GM19468 (cell line): ENCODE results near the gene SYDE1.
"Not testable (repeated sequence)": the region's sequence is repeated elsewhere in the genome, so short reads cannot be mapped to it uniquely, and the experiment has no call there.

Experiments used
- ATAC-seq: cut with Tn5 transposase; IDR thresholded peaks from one replicate; pipeline ENCODE4 v1.9.1; 2021; ENCODE audit warnings: mild to moderate bottlenecking, moderate library complexity, moderate number of reproducible peaks; ENCODE audit not compliant: unreplicated experiment; ENCODE audit errors: extremely low read depth

SYDE1 gene, protein sequence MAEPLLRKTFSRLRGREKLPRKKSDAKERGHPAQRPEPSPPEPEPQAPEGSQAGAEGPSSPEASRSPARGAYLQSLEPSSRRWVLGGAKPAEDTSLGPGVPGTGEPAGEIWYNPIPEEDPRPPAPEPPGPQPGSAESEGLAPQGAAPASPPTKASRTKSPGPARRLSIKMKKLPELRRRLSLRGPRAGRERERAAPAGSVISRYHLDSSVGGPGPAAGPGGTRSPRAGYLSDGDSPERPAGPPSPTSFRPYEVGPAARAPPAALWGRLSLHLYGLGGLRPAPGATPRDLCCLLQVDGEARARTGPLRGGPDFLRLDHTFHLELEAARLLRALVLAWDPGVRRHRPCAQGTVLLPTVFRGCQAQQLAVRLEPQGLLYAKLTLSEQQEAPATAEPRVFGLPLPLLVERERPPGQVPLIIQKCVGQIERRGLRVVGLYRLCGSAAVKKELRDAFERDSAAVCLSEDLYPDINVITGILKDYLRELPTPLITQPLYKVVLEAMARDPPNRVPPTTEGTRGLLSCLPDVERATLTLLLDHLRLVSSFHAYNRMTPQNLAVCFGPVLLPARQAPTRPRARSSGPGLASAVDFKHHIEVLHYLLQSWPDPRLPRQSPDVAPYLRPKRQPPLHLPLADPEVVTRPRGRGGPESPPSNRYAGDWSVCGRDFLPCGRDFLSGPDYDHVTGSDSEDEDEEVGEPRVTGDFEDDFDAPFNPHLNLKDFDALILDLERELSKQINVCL

GRCh38 chr19:15107061-15108010, at the start of gene SYDE1:
TSS of gene SYDE1 (plus strand) at chr19:15107401. CDS start at chr19:15107434, 33 bp downstream.
- no peak for ATAC-seq

DNA sequence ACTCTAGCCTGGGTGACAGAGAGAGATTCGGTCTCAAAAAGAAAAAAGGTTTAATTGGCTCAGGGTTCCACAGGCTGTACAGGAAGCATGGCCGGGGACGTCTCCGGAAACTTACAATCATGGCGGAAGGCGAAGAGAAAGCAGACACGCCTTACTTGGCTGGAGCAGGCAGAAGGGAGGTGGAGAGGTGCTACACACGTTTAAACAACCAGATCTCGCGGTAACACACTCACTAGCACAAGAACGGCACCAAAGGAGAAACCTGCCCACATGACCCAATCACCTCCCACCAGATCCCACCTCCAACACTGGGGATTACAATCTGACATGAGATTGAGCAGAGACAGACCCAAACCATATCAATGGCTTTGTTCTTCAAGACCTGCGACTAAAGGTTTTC, 45.2 kb upstream of the SYDE1 start:
- no peak for ATAC-seq

DNA sequence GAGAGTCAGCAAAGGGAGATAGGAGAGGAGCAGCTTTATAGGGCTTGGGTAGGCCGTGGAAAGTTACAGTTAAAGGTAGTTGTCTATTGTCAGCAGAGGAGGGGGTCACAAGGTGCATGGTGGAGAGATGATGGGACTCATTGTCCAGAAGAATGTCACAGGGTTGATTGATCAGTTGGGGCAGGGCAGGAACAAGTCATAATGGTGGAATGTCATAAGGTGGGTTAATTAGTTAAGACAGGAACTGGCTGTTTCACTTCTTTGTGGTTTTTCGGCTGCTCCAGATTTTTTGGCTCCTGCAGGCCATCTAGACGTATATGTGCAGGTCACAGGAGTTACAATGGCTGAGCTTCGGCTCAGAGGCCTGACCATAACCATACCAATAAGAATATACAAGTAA, 36.8 kb upstream of the SYDE1 start:
- not testable (repeated sequence) for ATAC-seq

- no peak for ATAC-seq
These were observed 34.1 kb upstream of the SYDE1 start for GRCh38 chr19:15072930-15073647.

DNA sequence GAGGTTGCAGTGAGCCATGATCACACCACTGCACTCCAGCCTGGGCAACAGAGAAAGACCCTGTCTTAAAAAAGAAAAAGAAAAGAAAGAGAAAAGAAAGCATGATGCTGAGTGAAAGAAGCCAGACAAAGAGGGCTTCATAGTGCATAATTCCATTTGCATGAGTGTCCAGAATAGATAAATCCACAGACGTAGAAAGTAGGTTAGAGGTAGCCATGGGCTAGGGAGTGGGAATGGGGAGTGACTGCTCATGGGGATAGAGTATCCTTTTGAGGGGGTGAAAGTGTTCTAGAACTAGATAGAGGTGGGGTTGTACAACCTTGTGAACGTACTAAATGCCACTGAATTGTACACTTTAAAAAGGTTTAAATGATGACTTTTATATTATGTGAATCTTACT, 32.8 kb upstream of the SYDE1 start:
- ATAC-seq: no peak

DNA sequence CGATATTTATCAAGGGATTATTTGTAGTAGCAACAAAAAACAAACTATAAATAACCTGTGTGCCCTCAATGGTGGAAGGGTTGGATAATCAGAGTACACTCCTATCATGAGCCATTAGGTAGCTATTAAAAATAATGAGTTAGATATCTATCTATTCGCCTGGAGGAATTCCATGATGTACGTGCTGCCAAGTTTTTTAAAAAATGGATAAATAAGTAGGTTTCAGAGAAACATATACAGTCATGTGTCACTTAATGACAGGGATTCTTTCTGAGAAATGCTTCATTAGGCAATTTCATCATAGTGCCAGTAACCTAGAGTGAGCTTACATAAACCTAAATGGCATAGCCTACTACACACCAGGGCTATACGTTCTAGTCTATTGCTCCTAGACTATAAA, 31.4 kb upstream of the SYDE1 start:
- no peak for ATAC-seq

GRCh38 chr19:15080002-15080401, 27.2 kb upstream of the SYDE1 start:
- not testable (repeated sequence) for ATAC-seq

GRCh38 chr19:15081911-15082310, 25.3 kb upstream of the SYDE1 start, which contains the start of gene OR1I1:
TSS of gene OR1I1 (plus strand) at chr19:15082211. CDS start at chr19:15087066, 4,855 bp downstream.
- ATAC-seq: no peak

- no peak for ATAC-seq
These were observed 20.0 kb upstream of the SYDE1 start for GRCh38 chr19:15087182-15087581.

- ATAC-seq: no peak
These were observed 15.1 kb upstream of the SYDE1 start for GRCh38 chr19:15091918-15092753.

DNA sequence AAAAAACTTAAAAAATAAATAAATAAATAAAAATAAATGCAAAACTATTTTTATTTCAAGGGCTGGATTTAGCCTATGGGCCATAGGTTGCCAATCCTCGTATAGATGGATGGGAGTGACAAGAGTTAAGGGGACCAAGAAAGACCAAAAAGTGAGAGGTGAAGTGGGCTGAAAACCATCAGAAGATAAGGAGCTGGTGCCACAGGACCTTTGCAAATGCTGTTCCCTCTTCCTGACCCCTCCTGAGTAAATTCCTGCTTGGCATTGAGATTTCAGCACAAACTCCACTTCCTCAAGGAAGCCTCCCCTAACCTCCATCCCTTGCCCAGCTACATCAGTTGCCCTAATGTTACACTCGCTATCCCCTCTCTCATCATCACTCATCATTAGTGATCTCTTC, 14.2 kb upstream of the SYDE1 start:
- no peak for ATAC-seq

DNA sequence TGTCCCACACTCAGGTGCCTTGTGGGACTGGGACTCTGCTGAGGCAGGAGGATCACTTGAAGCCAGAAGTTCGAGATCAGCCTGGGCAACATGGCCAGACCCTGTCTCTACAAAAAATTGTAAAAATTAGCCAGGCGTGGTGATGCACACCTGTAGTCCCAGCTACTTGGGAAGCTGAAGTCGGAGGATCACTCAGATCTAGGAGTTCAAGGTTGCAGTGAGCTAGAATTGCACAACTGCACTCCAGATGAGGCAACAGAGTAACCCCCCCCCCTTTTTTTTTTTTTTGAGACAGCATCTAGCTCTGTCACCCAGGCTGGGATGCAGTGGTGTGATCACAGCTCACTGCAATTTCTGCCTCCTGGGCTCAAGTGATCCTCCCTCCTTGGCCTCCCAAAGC, 11.0 kb upstream of the SYDE1 start:
- ATAC-seq: no peak

DNA sequence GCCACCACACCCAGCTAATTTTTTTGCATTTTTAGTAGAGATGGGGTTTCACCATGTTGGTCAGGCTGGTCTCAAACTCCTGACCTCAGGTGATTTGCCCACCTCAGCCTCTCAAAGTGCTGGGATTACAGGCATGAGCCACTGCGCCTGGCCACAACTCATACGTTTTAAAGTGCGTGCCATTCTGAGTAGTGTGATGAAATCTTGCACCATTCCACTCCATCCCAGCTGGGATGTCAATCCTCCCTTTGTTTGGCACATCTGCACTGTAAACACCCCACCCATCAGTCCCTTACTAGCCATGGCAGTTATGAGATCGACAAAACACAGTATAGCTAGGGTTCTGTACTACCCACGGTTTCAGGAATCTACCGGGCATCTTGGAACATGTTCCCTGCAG, 9.2 kb upstream of the SYDE1 start:
- ATAC-seq: not testable (repeated sequence)

GRCh38 chr19:15098460-15098859, 8.7 kb upstream of the SYDE1 start:
- ATAC-seq: no peak

GRCh38 chr19:15099017-15099582, 8.1 kb upstream of the SYDE1 start:
- no peak for ATAC-seq

- ATAC-seq: no peak
These were observed 5.6 kb upstream of the SYDE1 start for GRCh38 chr19:15101479-15102082.

DNA sequence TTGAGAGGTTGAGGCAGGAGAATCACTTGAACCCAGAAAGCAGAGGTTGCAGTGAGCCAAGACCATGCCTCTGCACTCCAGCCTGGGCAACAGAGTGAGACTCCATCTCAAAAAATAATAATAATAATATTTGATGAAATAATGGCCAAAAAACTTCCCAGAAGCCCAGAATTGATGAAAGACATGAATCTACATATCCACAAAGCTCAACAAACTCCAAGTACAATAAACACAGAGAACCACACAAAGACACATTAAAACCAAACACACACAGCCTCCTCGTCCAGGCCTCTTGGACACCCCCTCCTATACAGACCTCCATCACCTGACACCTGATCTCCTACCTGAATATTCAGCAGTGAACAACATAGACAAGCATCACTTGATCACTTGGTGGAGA, 3.2 kb upstream of the SYDE1 start:
- no peak for ATAC-seq

DNA sequence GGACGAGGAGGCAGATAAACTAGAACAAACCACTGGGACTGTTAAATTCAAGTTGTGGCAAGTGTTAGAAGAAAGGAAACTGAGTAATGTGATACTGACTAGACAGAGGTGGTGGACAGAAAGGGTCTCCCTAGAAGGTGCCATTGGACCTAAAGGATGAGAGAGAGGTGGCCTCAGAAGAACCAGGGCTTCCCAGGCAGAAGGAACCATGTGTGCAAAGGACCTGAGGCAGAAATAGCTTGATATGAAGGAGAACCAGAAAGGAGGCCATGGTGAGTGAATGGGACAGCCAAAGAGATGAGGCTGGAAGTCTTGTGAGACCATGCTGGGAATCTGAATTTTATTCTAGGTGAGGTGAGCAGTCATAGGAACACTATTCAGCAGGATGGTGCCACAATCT, 2.8 kb upstream of the SYDE1 start:
- no peak for ATAC-seq
